Left lung (tissue), 10 donors: ENCODE results near the gene RNF144A. TPM values are rescaled to one million over a fixed set of nuclear protein-coding genes. Genes with fewer than 3 reads are reported as not detected.

Source experiments
- ATAC-seq: fragments of 200-7000 bp; cut with Tn5 transposase; one replicate; pipeline ENCODE4 v1.9.1; 2020; ENCODE audit warnings: moderate library complexity
- DNase-seq, 4 donors: peaks; one replicate each; pipeline ENCODE4 v3.0.0-alpha.2; 2013 to 2020
- H3K27ac ChIP-seq, 2 donors: fragments of 200-600 bp; sonication (generic) in 1 of 2; one replicate each; pipeline versions ENCODE4 v1.5.0 to v1.8.0; 2020 to 2021
- H3K27me3 ChIP-seq, 2 donors: fragments of 200-600 bp; sonication (generic) in 1 of 2; one replicate each; pipeline versions ENCODE4 v1.5.0 to v1.8.0; 2020 to 2021
- H3K36me3 ChIP-seq, 2 donors: fragments of 200-600 bp; sonication (generic) in 1 of 2; one replicate each; pipeline versions ENCODE4 v1.5.0 to v1.8.0; 2020 to 2021
- H3K4me1 ChIP-seq, 2 donors: fragments of 200-600 bp; one replicate each; pipeline ENCODE4 v1.8.0; 2021
- H3K4me3 ChIP-seq, 2 donors: fragments of 200-600 bp; sonication (generic) in 1 of 2; one replicate each; pipeline versions ENCODE4 v1.5.0 to v1.8.0; 2020 to 2021; ENCODE audit warnings: mild to moderate bottlenecking in 1 of 2
- H3K9me3 ChIP-seq, 2 donors: fragments of 200-600 bp; sonication (generic) in 1 of 2; one replicate each; pipeline versions ENCODE4 v1.5.0 to v1.8.0; 2020 to 2021
- intact Hi-C, 2 donors: fragments of 100-400 bp; cut with DNase I; formaldehyde crosslinking; loops; one replicate each; pipeline versions ENCODE4 v1.11.2 to v1.14.2; 2022
- polyA plus RNA-seq, 6 donors: library from polyadenylated mRNA; unstranded; fragments of 120-200 nt; gene quantifications; one replicate each; pipeline ENCODE4 v1.2.1, GENCODE V29; 2013; ENCODE audit not compliant: insufficient read length in 6 of 6
- total RNA-seq, 2 donors: library from RNA; stranded (reverse); fragmentation: NEBNext Ultra II Directional; extraction: Animal tissue kit (Norgen Biotek cat#: 25700); gene quantifications; one replicate each; pipeline ENCODE4 v1.2.1, GENCODE V29; 2021
- TF ChIP-seq, protein P1 (sequence below), 2 donors: fragments of 200-600 bp; sonication (generic) in 1 of 2; IDR thresholded peaks; one replicate each; pipeline versions ENCODE4 v1.5.0 to v1.8.0; 2021; ENCODE audit warnings: antibody characterized with exemption in 2 of 2
- donor health status: DM: no; HTN: yes; CAD: no.
- donor health status: DM: no; HTN: no; CAD: no.

The RNF144A gene
- total and polyA plus RNA-seq, 8 donors = 9.9 to 36.5 (median 30.7) TPM

DNA sequence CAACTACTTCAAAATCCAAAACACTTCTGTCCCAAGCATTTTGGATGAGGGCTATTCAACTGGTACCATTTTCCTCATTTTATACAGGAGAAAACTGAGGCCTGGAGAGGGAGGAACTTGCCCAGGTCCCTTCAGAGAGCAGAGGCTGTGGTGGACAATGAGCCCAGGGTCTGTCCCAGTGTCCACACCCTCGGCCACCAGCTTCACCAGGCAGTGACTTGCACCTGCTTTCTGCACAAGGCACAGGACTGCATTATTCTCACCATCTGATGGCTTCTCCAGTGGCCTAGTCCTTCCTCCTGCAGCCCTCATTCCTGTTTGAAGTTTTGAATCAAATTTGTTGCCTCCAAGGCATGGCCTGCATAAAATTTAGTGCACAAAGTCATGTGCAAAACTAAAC lies 53.3 kb downstream of the RNF144A start:
- ATAC-seq (no peak), DNase-seq (no peak)
- intact Hi-C loops = no loop called here
- Histone ChIP-seq H3K36me3 (no peaks in the 10 kb centered on the region), H3K27me3 (no peaks in the 10 kb centered on the region), H3K9me3 (no peaks in the 10 kb centered on the region), H3K4me3 (no peak overlapping the region), H3K27ac (no peak overlapping the region), H3K4me1 (no peaks in the 10 kb centered on the region)
- TF ChIP-seq, protein P1, sequence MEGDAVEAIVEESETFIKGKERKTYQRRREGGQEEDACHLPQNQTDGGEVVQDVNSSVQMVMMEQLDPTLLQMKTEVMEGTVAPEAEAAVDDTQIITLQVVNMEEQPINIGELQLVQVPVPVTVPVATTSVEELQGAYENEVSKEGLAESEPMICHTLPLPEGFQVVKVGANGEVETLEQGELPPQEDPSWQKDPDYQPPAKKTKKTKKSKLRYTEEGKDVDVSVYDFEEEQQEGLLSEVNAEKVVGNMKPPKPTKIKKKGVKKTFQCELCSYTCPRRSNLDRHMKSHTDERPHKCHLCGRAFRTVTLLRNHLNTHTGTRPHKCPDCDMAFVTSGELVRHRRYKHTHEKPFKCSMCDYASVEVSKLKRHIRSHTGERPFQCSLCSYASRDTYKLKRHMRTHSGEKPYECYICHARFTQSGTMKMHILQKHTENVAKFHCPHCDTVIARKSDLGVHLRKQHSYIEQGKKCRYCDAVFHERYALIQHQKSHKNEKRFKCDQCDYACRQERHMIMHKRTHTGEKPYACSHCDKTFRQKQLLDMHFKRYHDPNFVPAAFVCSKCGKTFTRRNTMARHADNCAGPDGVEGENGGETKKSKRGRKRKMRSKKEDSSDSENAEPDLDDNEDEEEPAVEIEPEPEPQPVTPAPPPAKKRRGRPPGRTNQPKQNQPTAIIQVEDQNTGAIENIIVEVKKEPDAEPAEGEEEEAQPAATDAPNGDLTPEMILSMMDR (IDR thresholded peaks at IDR 0.05) = no peak

DNA sequence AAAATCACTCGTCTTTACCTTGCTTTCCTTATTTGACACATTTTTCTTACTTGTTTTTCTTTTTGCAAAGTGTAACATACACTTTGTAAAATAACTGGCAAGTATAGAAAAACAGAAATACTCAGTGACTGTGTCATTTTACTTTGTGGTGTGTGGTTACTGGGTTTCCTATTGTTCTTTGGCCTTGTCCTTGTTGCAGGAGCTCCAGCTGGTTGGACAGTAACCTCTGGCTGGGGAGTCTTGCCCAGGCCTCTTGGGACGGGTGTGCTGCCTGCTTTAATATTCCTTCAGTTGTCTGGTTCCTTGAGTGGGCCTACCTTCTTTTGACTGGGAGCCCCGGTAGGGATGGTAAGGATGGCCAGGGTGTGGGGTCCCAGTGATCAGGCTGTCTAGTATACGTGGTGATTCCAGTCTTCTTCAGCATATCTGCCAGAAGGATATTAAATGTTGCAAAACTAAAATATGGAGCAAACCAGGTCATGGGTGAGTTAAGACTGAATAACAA lies 53.8 kb downstream of the RNF144A start:
- intact Hi-C loops = no loop called here
- no peak for DNase-seq
- ATAC-seq = no peak

DNA sequence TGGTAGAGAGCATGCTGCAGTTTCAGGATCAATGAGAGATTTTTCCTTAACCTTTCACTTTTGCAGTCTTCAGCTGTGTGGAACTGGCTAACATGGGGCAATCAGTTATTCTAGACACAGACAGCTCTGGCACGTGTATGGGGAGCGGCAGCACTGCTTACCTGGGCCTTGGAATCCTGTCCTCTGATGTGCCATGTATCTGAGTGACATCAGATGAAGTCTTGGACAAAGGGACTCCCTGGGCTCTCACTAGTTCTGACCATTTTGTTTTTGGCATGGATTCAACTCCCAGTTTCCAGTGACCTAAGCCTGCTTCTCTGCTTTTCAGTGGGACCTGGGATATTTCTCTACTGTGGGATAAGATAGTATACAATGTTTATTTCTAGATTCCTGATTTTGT lies 54.3 kb downstream of the RNF144A start:
- no peaks in the 10 kb centered on the region for H3K27me3 ChIP-seq
- H3K4me3 ChIP-seq = no peak overlapping the region
- H3K4me1 ChIP-seq = no peaks in the 10 kb centered on the region
- intact Hi-C loops = no loop called here
- DNase-seq = no peak
- TF ChIP-seq, protein P1 (IDR thresholded peaks at IDR 0.05) = no peak
- no peak overlapping the region for H3K27ac ChIP-seq
- no peak for ATAC-seq
- no peaks in the 10 kb centered on the region for H3K36me3 ChIP-seq
- H3K9me3 ChIP-seq = no peaks in the 10 kb centered on the region

More for the DNA sequence above, 53.8 kb downstream of the RNF144A start:
- Histone ChIP-seq H3K4me1 (no peaks in the 10 kb centered on the region), H3K36me3 (no peaks in the 10 kb centered on the region), H3K4me3 (no peak overlapping the region), H3K9me3 (no peaks in the 10 kb centered on the region), H3K27ac (no peak overlapping the region), H3K27me3 (no peaks in the 10 kb centered on the region)
- TF ChIP-seq, protein P1 (IDR thresholded peaks at IDR 0.05) = no peak

DNA sequence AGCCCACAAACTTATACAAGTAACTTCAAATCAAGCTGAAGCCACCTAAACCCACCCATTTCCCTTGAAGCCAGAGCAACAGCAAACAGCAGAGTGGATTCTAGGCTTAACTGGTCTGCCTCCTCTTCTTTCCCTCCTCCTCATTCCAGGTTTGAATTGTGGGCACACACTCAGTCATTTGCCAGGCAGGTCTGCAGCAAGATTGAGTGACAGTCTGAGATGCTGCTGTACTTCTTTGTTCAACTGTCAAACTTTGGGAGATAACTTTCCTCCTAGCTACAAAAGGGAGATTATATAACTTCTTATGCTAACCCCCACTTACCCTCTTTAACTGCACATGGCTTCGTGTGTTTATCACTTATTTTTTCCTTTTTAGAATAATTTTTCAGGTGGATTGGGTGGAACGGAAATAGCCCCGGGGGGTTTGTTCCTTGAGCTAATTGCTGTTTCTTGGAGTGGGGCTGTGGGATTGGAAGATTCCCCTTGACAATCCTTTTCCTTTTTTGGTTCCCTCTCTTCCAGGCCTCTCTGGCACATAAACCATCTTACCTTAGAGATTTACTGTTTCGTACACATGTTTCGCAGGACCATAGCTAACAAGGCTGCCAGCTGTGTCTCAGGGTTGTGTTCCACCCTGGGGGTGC lies 55.0 kb downstream of the RNF144A start:
- ATAC-seq (no peak), DNase-seq (no peak)
- H3K9me3 ChIP-seq = no peaks in the 10 kb centered on the region
- intact Hi-C loops = no loop called here
- H3K27me3 ChIP-seq = no peaks in the 10 kb centered on the region
- no peaks in the 10 kb centered on the region for H3K36me3 ChIP-seq
- TF ChIP-seq, protein P1 (IDR thresholded peaks at IDR 0.05) = no peak
- peaks cover under 1 to 6% of the 10 kb centered on the region in 2 donors for H3K4me1 ChIP-seq
- H3K27ac ChIP-seq = no peak overlapping the region
- no peak overlapping the region for H3K4me3 ChIP-seq

DNA sequence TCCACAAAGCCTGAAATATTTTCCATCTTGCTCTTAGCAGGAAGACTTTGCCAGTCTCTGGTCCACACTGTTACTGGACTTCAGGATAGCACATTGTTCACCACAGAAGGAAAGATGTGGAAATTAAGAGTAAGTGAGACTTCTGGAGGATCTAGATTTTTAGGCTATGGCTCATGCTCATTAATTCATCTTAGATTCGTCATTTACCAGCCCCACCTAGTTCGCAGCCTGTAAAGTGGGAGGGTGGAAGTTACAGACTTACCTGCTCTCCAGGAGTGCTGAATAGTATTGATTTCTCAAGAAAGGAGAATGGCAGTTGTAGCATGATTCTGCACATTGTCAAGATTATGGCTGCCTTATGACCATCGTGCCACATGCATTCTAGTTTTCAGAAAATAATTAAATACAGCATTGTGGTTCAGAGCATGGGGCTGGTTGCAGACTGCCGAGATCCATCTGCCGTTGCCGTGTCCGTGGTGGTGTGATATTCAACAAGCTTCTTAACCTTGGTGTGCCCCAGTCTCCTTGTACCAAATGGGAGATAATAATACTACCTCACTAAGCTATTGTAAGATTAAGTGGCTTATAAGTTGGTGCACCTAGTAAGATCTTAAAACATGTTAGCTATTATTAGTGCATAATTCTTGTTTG lies 56.8 kb downstream of the RNF144A start:
- Histone ChIP-seq H3K4me3 (no peak overlapping the region), H3K27ac (no peak overlapping the region), H3K27me3 (no peaks in the 10 kb centered on the region), H3K36me3 (no peaks in the 10 kb centered on the region), H3K4me1 (peaks cover 5 to 6% of the 10 kb centered on the region in 2 donors), H3K9me3 (no peaks in the 10 kb centered on the region)
- no peak for DNase-seq
- intact Hi-C loops = no loop called here
- ATAC-seq = no peak
- TF ChIP-seq, protein P1 (IDR thresholded peaks at IDR 0.05) = no peak
